WI38 (cell line): ENCODE measurements around the gene FYCO1.

ENCODE experiments used
- H3K4me3 ChIP-seq: 2 replicates; pipeline ENCODE4 v1.5.1; 2011; ENCODE audit warnings: low read depth, mild to moderate bottlenecking, control low read depth, low read length
- TF ChIP-seq, protein P1 (sequence below): IDR thresholded peaks from 2 replicates; pipeline ENCODE4 v1.5.1; 2012; ENCODE audit warnings: low read depth, mild to moderate bottlenecking, control low read depth, low read length

The FYCO1 gene

DNA sequence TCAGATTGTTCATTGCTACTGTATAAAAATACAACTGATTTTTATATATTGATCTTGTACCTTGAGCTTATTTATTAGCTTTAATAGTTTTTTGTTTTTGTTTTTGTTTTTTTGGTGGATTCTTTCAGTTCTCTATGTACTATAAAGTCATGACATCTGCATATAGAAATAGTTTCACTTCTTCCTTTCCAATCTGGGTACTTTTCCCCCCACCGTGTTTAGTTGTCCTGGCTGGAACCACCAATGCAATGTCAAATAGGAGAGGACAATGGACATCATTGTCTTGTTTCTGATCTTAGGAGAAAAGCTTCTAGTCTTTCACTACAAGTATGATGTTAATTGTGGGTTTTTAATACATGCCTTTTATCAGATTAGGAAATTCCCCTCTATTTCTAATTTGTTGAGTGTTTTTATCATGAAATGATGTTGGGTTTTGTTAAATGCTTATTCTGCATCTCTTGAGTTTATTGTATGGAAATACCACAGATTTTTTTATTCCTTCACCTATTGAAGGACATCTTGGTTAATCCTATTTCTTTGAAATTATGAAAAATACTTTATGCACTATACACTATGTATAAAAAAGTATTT, 34.4 kb upstream of the FYCO1 start:
- TF ChIP-seq, protein P1, sequence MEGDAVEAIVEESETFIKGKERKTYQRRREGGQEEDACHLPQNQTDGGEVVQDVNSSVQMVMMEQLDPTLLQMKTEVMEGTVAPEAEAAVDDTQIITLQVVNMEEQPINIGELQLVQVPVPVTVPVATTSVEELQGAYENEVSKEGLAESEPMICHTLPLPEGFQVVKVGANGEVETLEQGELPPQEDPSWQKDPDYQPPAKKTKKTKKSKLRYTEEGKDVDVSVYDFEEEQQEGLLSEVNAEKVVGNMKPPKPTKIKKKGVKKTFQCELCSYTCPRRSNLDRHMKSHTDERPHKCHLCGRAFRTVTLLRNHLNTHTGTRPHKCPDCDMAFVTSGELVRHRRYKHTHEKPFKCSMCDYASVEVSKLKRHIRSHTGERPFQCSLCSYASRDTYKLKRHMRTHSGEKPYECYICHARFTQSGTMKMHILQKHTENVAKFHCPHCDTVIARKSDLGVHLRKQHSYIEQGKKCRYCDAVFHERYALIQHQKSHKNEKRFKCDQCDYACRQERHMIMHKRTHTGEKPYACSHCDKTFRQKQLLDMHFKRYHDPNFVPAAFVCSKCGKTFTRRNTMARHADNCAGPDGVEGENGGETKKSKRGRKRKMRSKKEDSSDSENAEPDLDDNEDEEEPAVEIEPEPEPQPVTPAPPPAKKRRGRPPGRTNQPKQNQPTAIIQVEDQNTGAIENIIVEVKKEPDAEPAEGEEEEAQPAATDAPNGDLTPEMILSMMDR, result no peak
- H3K4me3 ChIP-seq, result no peak overlapping the region

DNA sequence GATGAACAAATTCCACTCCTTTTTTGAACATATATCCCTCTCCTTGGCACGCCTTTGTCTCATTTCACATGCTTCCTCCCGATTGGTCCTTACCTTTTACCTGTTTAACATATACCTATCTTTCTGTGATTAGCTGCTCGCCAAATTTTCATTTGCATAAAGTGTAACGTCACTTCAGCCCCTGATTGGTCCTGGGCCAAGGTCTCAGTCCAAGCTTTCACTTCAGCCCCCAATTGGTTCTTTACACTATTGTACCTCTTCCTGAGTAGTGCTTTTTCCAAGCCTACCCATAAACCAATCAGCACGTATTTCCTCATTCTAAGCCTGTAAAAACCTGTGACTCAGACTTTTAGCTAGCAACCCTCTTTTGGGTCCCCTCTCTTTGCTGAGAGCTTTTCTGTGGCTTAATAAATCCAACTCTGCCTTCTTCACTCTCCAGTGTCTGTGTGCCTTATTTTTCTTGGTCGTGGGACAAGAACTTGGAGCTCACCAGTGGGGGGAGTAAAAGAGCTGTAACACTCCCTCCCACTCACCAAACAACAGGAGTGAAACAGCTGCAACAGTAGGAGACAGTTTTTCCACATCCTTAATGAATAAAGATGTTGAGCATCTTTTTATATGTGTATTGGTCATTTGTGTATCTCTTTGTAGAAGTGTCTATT, 32.2 kb upstream of the FYCO1 start:
- H3K4me3 ChIP-seq, result no peak overlapping the region
- TF ChIP-seq, protein P1, result no peak

DNA sequence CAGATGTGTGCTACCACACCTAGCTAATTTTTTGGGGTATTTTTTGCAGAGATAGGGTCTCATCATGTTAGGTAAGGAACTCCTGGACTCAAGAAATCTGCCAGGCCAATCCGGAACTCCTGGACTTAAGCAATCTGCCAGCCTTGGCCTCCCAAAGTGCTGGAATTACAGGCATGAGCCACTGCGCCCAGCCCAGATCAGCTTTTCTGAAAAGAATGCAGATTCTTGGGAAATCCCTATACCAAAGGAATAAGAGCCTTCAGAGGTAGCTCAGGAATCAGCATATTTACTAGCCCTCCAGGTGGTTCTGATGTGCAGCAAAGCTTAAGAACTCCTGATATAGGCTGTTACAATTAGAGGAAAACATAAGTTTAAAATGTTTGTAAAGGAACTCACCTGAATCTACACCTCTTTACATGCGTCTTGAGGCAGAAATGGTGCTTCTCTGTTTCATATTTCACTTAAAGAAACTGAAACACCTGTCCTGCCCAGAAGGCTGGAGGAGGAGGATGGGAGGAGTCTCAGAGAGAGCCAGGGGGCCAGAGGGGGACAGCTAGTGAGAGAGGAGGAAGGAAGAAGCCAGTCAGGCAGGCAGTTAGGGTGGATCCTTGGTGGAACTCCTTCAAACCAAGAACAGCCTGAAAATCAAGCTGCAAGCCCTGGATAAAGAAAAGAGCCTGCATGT, 31.5 kb upstream of the FYCO1 start, which contains the start of gene XCR1:
Gene XCR1 (minus strand): TSS at position 463 of the 685 bp plus-strand sequence. CDS start 5,536 bp downstream, outside the sequence.
- H3K4me3 ChIP-seq, result no peak within 1 kb of the TSS
- TF ChIP-seq, protein P1, result no peak

DNA sequence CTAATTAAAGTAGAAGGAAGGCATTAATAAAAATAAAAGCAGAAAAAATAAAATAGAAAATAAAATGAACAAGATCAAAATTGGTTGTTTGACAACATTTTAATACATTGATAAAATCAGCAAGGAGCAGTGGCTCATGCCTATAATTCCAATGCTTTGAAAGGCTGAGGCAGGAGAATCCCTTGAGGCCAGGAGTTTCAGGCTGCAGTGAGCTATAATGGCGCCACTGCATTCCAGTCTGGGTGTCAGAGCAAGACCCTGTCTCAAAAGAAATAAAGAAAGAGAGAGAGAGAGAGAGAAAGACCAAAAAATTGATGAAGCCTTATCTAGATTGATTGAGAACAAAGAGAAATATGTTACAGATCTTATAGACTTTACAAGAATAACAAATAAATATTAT, 29.5 kb upstream of the FYCO1 start:
- no peak overlapping the region for H3K4me3 ChIP-seq
- TF ChIP-seq, protein P1, result no peak

DNA sequence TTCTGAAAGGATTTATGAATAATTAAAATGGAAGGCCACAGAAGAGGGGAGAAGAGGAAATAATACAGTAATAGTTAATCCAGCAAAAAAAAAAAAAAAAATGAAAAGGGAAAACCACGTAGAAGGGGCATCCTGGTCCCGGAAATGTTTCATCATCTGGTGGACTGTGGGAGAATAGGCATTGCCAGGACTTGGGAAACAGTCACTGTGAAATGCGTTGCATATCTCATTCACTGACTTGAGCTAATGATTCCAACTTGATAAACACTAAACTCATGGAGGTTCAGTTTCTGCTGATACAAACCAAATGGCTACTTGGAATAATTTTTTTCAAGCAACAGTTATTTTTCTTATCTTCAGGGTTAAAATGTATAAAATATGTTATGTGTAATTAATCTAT, 28.5 kb upstream of the FYCO1 start:
- TF ChIP-seq, protein P1, result no peak
- no peak overlapping the region for H3K4me3 ChIP-seq

DNA sequence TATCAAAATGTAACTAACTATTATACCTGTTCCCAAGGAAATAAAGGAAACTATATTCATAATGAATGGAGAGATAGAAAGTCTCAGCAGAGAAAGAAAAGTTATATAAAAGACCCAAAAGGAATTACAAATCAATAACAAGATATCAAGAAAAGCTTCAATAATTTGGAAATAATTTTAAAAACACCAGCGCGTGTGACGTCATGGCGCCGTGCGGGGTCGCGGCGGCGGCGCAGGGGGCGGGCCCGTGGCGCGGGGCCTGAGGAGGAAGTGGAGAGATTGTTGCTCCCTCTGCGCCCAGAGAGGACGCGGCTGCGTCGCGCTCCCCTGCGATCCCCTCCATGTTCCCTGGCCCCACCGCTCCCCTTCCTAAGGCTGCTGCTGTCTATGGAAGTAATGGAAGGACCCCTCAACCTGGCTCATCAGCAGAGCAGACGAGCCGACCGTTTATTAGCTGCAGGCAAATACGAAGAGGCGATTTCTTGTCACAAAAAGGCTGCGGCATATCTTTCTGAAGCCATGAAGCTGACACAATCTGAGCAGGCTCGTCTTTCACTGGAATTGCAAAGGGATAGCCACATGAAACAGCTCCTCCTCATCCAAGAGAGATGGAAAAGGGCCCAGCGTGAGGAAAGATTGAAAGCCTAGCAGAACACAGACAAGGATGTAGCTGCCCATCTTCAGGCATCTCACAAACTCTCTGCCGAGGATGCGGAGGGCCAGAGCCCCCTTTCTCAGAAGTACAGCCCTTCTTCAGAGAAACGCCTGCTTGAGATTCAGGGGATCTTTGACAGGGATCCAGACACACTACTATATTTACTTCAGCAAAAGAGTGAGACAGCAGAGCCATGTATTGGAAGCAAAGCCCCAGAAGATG, 27.5 kb upstream of the FYCO1 start:
- no peak overlapping the region for H3K4me3 ChIP-seq
- TF ChIP-seq, protein P1, result no peak
